Endothelial cell of umbilical vein (primary cell): Measurements from ENCODE around the gene SHCBP1L.

ENCODE experiments used
- GATA2 ChIP-seq: IDR thresholded peaks from 2 replicates; pipeline ENCODE4 v1.7.0; 2011; ENCODE audit warnings: low read depth, mild to moderate bottlenecking, moderate library complexity, mixed read lengths, low read length; ENCODE audit not compliant: insufficient read length, insufficient read depth
- POLR2A ChIP-seq: IDR thresholded peaks from 2 replicates; pipeline ENCODE4 v1.6.1; 2012; ENCODE audit warnings: low read depth, mild to moderate bottlenecking, control low read depth, low read length
- POLR2AphosphoS5 ChIP-seq: IDR thresholded peaks from 2 replicates; pipeline ENCODE4 v1.6.1; 2012; ENCODE audit warnings: low read depth, mild to moderate bottlenecking, control low read depth, low read length, moderate library complexity; ENCODE audit not compliant: insufficient read depth
- TF ChIP-seq, protein P1 (sequence below), 2 donors: IDR thresholded peaks; 1 replicate in 1 of 2; 2 replicates in 1 of 2; pipeline ENCODE4 v1.5.1; 2011; ENCODE audit warnings: low read length in 2 of 2, mild to moderate bottlenecking in 2 of 2, moderate library complexity in 2 of 2, control low read depth in 1 of 2, inconsistent platforms in 1 of 2, low read depth in 1 of 2; ENCODE audit not compliant: insufficient read depth in 1 of 2; ENCODE audit errors: extremely low read depth in 1 of 2

DNA sequence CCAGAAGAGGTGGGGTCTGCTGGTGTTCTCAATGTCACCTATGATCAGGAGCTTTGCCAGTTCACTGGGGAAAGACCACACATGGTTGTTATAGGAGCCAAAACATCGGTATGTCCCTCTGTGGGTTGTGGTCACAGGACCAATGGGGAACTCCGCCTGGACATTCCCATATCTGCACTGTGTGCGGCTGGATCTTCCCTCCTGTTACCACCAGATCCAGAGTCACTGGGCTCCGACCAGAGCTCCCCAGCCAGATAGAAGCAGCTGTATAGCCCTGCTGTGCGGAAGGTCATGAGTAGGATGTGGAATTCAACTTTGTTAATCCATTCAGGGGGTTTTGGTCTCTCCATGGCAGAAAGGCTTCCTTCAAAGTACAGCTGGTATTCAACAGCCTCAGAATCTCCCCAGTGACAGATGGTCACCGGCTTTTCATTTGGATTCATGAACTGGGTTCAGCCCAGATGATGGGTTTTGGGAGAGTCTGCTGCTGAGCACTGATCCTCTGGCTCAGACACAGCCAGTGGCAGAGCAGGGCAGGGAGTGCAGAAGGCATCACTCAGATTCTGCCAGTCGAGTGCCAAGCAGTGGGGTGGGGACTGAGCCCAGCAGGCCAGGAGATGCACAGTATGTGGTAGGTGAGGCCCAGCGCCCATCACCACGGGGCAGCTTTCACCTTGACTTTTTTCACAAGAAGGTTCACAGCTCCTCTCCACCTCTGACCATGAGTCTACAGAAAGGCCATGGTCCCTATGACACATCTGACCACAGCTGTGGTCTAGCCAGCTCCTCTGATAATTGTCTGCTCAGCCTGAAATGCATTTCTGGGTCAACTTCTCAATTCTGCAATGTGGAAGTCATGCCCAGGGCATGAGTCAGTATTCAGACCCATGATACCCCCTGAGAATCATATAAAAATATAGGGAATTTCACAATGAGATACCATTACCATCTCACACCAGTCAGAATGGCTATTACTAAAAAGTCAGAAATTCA is 2.9 kb upstream of the SHCBP1L start:
- TF ChIP-seq, protein P1, sequence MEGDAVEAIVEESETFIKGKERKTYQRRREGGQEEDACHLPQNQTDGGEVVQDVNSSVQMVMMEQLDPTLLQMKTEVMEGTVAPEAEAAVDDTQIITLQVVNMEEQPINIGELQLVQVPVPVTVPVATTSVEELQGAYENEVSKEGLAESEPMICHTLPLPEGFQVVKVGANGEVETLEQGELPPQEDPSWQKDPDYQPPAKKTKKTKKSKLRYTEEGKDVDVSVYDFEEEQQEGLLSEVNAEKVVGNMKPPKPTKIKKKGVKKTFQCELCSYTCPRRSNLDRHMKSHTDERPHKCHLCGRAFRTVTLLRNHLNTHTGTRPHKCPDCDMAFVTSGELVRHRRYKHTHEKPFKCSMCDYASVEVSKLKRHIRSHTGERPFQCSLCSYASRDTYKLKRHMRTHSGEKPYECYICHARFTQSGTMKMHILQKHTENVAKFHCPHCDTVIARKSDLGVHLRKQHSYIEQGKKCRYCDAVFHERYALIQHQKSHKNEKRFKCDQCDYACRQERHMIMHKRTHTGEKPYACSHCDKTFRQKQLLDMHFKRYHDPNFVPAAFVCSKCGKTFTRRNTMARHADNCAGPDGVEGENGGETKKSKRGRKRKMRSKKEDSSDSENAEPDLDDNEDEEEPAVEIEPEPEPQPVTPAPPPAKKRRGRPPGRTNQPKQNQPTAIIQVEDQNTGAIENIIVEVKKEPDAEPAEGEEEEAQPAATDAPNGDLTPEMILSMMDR (IDR thresholded peaks at IDR 0.05; ENCODE audit: extremely low read depth in 1 of 2, insufficient read depth in 1 of 2, low read depth in 1 of 2, low read length in 2 of 2), result no peak
- no peak for TF ChIP-seq GATA2
- no peak for TF ChIP-seq POLR2A
- no peak for TF ChIP-seq POLR2AphosphoS5
